Spleen (tissue), 7 donors: ENCODE results near the gene ORC4.

Source experiments
- POLR2A ChIP-seq, 3 donors: fragments of 450-650 bp; IDR thresholded peaks; one replicate each; pipeline ENCODE4 v1.5.1; 2017; ENCODE audit warnings: antibody characterized with exemption in 3 of 3, mild to moderate bottlenecking in 1 of 3
- TF ChIP-seq, protein P1 (sequence below), 11 experiments: fragments of 200-600 bp in 7 of 11; fragments of 450-650 bp in 4 of 11; sonication (generic) in 4 of 11; IDR thresholded peaks in 8 of 11; conservative IDR thresholded peaks in 3 of 11; 1 replicate in 7 of 11; 2 replicates in 4 of 11; pipeline versions ENCODE4 v1.4.0 to v1.8.0; 2016 to 2021; ENCODE audit warnings: antibody characterized with exemption in 11 of 11, inconsistent platforms in 4 of 11, mild to moderate bottlenecking in 1 of 11
- donor health status: DM: no; HTN: no; CAD: no; lungs with moderate emphysema.
- donor health status: DM: no; HTN: no; CAD: no.
- donor health status: DM: no; HTN: no; CAD: no.

GRCh38 chr2:148013876-148014275 is 6.7 kb downstream of the ORC4 start:
- TF ChIP-seq, protein P1, sequence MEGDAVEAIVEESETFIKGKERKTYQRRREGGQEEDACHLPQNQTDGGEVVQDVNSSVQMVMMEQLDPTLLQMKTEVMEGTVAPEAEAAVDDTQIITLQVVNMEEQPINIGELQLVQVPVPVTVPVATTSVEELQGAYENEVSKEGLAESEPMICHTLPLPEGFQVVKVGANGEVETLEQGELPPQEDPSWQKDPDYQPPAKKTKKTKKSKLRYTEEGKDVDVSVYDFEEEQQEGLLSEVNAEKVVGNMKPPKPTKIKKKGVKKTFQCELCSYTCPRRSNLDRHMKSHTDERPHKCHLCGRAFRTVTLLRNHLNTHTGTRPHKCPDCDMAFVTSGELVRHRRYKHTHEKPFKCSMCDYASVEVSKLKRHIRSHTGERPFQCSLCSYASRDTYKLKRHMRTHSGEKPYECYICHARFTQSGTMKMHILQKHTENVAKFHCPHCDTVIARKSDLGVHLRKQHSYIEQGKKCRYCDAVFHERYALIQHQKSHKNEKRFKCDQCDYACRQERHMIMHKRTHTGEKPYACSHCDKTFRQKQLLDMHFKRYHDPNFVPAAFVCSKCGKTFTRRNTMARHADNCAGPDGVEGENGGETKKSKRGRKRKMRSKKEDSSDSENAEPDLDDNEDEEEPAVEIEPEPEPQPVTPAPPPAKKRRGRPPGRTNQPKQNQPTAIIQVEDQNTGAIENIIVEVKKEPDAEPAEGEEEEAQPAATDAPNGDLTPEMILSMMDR (IDR thresholded peaks at IDR 0.05 in 8 of 11, conservative IDR thresholded peaks at IDR 0.05 in 3 of 11): no peak
- TF ChIP-seq POLR2A (IDR thresholded peaks at IDR 0.05): no peak
